ENCODE measurements around the gene KIF5A.

DNA sequence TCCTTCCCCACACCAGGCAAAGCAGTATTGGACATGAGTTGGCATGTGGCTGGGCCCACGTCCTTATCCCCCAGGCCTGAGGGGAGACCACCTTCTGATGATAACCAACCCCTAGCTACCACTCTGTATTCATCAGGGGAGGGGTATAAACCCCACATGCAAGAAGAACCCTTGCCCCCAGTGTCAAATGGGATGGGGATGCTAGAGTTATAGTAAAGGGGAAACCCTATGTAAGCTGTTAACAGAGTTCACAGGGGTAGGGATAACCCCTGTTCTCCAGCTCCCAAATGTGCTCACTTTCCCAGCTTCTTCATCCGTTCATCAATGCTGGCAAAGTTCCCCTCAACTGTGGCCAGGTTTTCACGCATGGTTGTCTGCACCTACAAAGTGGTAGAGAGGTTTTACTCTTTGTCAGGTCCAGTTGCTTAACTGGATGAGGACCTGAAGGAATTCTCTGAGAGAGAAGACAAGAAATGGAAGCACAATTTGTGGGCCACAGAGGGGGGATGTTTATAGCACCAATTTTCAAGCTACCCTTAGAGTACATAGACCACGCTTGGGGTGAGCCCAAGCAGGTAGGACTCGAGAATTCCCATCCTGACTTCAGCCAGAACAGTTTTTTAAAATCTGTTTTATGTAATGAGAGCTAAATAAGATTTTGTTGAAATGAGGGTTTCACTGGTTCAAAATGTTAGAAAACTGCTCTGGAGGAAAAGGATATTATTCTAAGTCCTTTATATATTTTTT, 19.3 kb upstream of the KIF5A start:
- TF ChIP-seq, protein P1, sequence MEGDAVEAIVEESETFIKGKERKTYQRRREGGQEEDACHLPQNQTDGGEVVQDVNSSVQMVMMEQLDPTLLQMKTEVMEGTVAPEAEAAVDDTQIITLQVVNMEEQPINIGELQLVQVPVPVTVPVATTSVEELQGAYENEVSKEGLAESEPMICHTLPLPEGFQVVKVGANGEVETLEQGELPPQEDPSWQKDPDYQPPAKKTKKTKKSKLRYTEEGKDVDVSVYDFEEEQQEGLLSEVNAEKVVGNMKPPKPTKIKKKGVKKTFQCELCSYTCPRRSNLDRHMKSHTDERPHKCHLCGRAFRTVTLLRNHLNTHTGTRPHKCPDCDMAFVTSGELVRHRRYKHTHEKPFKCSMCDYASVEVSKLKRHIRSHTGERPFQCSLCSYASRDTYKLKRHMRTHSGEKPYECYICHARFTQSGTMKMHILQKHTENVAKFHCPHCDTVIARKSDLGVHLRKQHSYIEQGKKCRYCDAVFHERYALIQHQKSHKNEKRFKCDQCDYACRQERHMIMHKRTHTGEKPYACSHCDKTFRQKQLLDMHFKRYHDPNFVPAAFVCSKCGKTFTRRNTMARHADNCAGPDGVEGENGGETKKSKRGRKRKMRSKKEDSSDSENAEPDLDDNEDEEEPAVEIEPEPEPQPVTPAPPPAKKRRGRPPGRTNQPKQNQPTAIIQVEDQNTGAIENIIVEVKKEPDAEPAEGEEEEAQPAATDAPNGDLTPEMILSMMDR (IDR thresholded peaks at IDR 0.05), result no peak
- TF ChIP-seq, protein P2, sequence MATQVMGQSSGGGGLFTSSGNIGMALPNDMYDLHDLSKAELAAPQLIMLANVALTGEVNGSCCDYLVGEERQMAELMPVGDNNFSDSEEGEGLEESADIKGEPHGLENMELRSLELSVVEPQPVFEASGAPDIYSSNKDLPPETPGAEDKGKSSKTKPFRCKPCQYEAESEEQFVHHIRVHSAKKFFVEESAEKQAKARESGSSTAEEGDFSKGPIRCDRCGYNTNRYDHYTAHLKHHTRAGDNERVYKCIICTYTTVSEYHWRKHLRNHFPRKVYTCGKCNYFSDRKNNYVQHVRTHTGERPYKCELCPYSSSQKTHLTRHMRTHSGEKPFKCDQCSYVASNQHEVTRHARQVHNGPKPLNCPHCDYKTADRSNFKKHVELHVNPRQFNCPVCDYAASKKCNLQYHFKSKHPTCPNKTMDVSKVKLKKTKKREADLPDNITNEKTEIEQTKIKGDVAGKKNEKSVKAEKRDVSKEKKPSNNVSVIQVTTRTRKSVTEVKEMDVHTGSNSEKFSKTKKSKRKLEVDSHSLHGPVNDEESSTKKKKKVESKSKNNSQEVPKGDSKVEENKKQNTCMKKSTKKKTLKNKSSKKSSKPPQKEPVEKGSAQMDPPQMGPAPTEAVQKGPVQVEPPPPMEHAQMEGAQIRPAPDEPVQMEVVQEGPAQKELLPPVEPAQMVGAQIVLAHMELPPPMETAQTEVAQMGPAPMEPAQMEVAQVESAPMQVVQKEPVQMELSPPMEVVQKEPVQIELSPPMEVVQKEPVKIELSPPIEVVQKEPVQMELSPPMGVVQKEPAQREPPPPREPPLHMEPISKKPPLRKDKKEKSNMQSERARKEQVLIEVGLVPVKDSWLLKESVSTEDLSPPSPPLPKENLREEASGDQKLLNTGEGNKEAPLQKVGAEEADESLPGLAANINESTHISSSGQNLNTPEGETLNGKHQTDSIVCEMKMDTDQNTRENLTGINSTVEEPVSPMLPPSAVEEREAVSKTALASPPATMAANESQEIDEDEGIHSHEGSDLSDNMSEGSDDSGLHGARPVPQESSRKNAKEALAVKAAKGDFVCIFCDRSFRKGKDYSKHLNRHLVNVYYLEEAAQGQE (IDR thresholded peaks at IDR 0.05; ENCODE audit: insufficient read depth in 1 of 2, low read depth in 2 of 2, low read length in 1 of 2), result no peak
- TF ChIP-seq POLR2AphosphoS5 (IDR thresholded peaks at IDR 0.05; ENCODE audit: low read depth, low read length) (no peak; the same call in 1 of the 2 replicates), TCF7L2 (IDR thresholded peaks at IDR 0.05; ENCODE audit: low read depth, low read length) (no peak)
